ENCODE results near the gene MEOX1.

The MEOX1 gene

DNA sequence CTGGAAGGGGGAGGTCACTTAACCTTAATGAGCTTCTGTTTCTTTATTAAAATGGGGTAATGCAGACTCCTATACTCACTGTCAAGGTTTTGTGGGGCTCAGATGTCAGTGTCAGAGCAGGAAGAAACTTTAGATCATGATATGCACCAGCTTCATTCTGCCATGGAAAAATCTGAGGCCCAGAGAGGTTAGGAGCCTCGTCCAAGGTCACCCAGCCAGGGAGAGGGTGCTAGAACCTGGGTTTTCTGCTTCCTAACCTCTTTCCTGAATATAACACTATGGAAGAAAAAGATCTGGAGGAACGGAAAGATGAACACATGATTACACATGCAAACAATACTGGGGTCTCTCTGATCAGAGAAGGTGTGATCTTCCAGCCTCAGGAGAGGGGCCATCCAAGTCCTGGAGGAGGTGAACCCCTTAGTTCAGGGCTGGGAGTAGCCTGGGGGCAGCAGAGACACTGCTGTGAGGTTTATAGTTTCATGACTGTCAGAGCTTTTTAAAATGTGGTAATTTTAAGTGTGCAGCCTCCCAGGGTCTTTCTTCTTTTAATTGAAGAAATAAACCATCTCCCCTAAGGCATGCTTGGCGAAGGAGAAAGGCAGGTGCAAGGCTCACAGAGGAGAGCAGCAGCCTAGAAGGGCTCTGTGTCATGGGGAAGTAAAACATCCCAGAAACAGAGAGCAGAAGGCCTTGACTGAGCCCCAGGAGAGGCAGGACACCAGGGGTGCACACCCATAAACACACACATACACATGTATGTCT is 10.2 kb upstream of the MEOX1 start:
- no peak overlapping the region for H3K4me3 ChIP-seq
- DNase-seq (ENCODE audit: low spot score), result no peak
- TF ChIP-seq CTCF (IDR thresholded peaks at IDR 0.05), result no peak
- no peak overlapping the region for H3K27ac ChIP-seq

- no peak overlapping the region for H3K4me3 ChIP-seq
- no peak for DNase-seq (ENCODE audit: low spot score)
- H3K27ac ChIP-seq, result no peak overlapping the region
- TF ChIP-seq CTCF (IDR thresholded peaks at IDR 0.05), result no peak
Observed at GRCh38 chr17:43671031-43671692, 9.4 kb upstream of the MEOX1 start.

GRCh38 chr17:43670645-43671030 is 8.9 kb upstream of the MEOX1 start:
- no peak for TF ChIP-seq CTCF (IDR thresholded peaks at IDR 0.05)
- no peak overlapping the region for H3K27ac ChIP-seq
- DNase-seq (ENCODE audit: low spot score), result no peak

GRCh38 chr17:43669971-43670644 is 8.4 kb upstream of the MEOX1 start:
- DNase-seq (ENCODE audit: low spot score), result no peak
- no peak overlapping the region for H3K27ac ChIP-seq
- no peak for TF ChIP-seq CTCF (IDR thresholded peaks at IDR 0.05)
- H3K4me3 ChIP-seq, result no peak overlapping the region

More at GRCh38 chr17:43670645-43671030, 8.9 kb upstream of the MEOX1 start:
- no peak overlapping the region for H3K4me3 ChIP-seq

DNA sequence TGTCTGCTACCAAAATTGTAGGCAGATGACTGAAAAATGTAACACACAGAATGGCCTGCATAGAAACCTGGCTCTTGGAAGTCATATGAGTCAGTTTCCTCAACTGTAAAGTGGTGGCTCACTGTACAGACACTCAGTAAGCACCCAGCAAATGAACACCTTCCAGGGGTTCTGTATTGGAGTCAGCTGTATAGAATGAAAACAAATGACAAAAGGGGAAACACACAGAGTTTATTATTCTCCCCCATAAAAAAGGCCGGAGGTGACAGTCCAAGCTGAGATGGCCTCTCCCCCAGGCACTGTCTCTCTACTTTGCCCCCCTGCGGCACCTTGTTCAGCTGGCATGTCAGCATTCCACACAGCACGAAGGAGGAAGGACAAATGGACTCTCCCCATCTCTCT is 6.2 kb upstream of the MEOX1 start:
- Histone ChIP-seq H3K4me3 (no peak overlapping the region), H3K27ac (no peak overlapping the region)
- TF ChIP-seq CTCF (IDR thresholded peaks at IDR 0.05), result no peak
- DNase-seq (ENCODE audit: low spot score), result no peak

DNA sequence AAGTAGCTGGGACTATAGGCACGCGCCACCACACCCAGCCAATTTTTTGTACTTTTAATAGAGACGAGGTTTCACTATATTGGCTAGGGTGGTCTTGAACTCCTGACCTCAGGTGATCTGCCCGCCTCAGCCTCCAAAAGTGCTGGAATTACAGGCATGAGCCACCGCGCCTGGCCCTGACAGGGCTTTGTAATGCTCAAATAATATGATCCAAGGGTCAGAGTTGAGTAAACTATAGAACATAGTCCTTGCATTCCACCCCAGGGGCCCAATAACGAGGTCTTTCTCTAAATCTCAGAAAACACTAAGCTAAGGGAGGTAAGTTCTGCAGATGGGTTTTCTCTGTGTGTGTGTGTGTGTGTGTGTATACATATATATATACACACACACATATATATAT is 5.8 kb upstream of the MEOX1 start:
- Histone ChIP-seq H3K4me3 (no peak overlapping the region), H3K27ac (no peak overlapping the region)
- no peak for DNase-seq (ENCODE audit: low spot score)
- no peak for TF ChIP-seq CTCF (IDR thresholded peaks at IDR 0.05)
